Measurements from ENCODE around the gene STEAP3.

DNA sequence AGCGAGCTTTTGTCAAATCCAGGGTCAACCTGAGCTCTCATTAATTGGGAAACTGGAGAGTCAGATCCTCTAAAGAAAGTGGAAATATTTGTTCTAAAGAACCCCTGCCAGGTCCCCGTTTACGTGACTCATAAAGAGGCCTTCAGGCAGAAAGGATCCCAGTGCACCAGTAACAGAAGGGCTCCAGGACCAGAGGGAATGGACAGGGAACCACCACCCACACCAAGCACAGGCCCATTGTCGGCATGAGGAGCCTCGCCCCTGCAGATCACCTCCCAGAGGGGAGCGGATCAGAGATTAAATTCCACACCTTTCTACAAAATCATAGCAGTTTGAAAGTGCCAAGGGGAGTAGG is 48.7 kb upstream of the STEAP3 start:
- TF ChIP-seq CTCF (conservative IDR thresholded peaks at IDR 0.05 in 1 of 2, IDR thresholded peaks at IDR 0.05 in 1 of 2; ENCODE audit: low read depth in 1 of 2, low read length in 2 of 2) = no peak
- no peak for TF ChIP-seq EZH2 (IDR thresholded peaks at IDR 0.05; ENCODE audit: low read length, missing control alignments)

Measured in fibroblast of lung (primary cell).